Measurements from ENCODE around the gene PLA2G10.

- TF ChIP-seq CTCF (IDR thresholded peaks at IDR 0.05; ENCODE audit: poor library complexity) (no peak), EZH2 (IDR thresholded peaks at IDR 0.05; ENCODE audit: borderline replicate concordance) (no peak), EZH2phosphoT487 (IDR thresholded peaks at IDR 0.05; ENCODE audit: low read depth, severe bottlenecking, unreplicated experiment) (no peak)
Observed at GRCh38 chr16:14678748-14679497, 15.2 kb downstream of the PLA2G10 start.
